Mesendoderm (in vitro differentiated cells): Measurements from ENCODE around the gene KCNK7.

Experiments used
- DNase-seq: peaks from one replicate; pipeline ENCODE4 v3.0.0; 2013
- H2AK5ac ChIP-seq: 2 replicates; pipeline ENCODE4 v1.6.1; 2013; ENCODE audit warnings: low read length, inconsistent platforms
- H2BK120ac ChIP-seq: 2 replicates; pipeline ENCODE4 v1.6.1; 2013; ENCODE audit warnings: low read depth, mild to moderate bottlenecking, low read length, moderate library complexity, mixed read lengths
- H2BK15ac ChIP-seq: replicated peaks from 2 replicates; pipeline ENCODE4 v1.6.1; 2013; ENCODE audit warnings: low read depth, mild to moderate bottlenecking, moderate library complexity
- H2BK5ac ChIP-seq: 2 replicates; pipeline ENCODE4 v1.6.1; 2013; ENCODE audit warnings: low read length, inconsistent platforms
- H3K18ac ChIP-seq: 2 replicates; pipeline ENCODE4 v1.6.1; 2013; ENCODE audit warnings: mild to moderate bottlenecking, low read length, mixed read lengths
- H3K23ac ChIP-seq: one replicate; pipeline ENCODE4 v1.6.1; 2013; ENCODE audit warnings: low read length
- H3K27ac ChIP-seq: 2 replicates; pipeline ENCODE4 v1.5.1; 2013; ENCODE audit warnings: low read depth, mild to moderate bottlenecking, inconsistent platforms, low read length, moderate library complexity
- H3K27me3 ChIP-seq: 2 replicates; pipeline ENCODE4 v1.6.1; 2013; ENCODE audit warnings: low read length, control low read depth, mild to moderate bottlenecking, inconsistent platforms; ENCODE audit not compliant: insufficient read depth, poor library complexity
- H3K36me3 ChIP-seq: 2 replicates; pipeline ENCODE4 v1.6.1; 2013; ENCODE audit warnings: low read length, inconsistent platforms; ENCODE audit not compliant: control insufficient read depth, insufficient read depth
- H3K4ac ChIP-seq: one replicate; pipeline ENCODE4 v1.6.1; 2013; ENCODE audit warnings: low read depth, mild to moderate bottlenecking, low read length, moderate library complexity
- H3K4me1 ChIP-seq: 2 replicates; pipeline ENCODE4 v1.6.1; 2013; ENCODE audit warnings: low read depth, low read length, inconsistent platforms; ENCODE audit not compliant: control insufficient read depth
- H3K4me2 ChIP-seq: 2 replicates; pipeline ENCODE4 v1.6.1; 2013; ENCODE audit warnings: low read length
- H3K4me3 ChIP-seq: 2 replicates; pipeline ENCODE4 v1.5.1; 2013; ENCODE audit warnings: mild to moderate bottlenecking, low read length
- H3K56ac ChIP-seq: one replicate; pipeline ENCODE4 v1.6.1; 2013; ENCODE audit warnings: low read length
- H3K79me1 ChIP-seq: 2 replicates; pipeline ENCODE4 v1.6.1; 2013; ENCODE audit warnings: low read length, inconsistent platforms
- H3K79me2 ChIP-seq: 2 replicates; pipeline ENCODE4 v1.6.1; 2013; ENCODE audit warnings: mild to moderate bottlenecking, low read length; ENCODE audit not compliant: control insufficient read depth, insufficient read depth
- H3K9ac ChIP-seq: 2 replicates; pipeline ENCODE4 v1.6.1; 2013; ENCODE audit warnings: low read length, inconsistent platforms
- H4K5ac ChIP-seq: one replicate; pipeline ENCODE4 v1.6.1; 2013; ENCODE audit warnings: low read length
- H4K8ac ChIP-seq: one replicate; pipeline ENCODE4 v1.6.1; 2013; ENCODE audit warnings: low read depth, mild to moderate bottlenecking, control low read depth, low read length, moderate library complexity
- WGBS: extraction: QIAGEN DNeasy Blood & Tissue Kit; methylation state at CpG from one replicate; pipeline ENCODE4 v1.1.7; 2013; ENCODE audit warnings: low lambda C conversion rate, missing lambda C conversion rate; ENCODE audit not compliant: insufficient coverage; ENCODE audit errors: extremely low coverage; 5-methylcytosine and 5-hydroxymethylcytosine counted together

Gene KCNK7

GRCh38 chr11:65562020-65562419 is 33.6 kb downstream of the KCNK7 start:
- Histone ChIP-seq H4K5ac (no peak overlapping the region), H3K4me3 (no peak overlapping the region), H3K79me1 (no peaks in the 10 kb centered on the region), H2BK120ac (no peak overlapping the region), H3K23ac (no peak overlapping the region), H4K8ac (no peak overlapping the region), H3K27ac (no peak overlapping the region), H2BK5ac (no peak overlapping the region), H3K18ac (no peak overlapping the region), H3K4ac (no peak overlapping the region), H2AK5ac (no peak overlapping the region), H3K4me1 (peaks cover 9% of the 10 kb centered on the region), H3K27me3 (no peaks in the 10 kb centered on the region), H2BK15ac (no peak overlapping the region), H3K9ac (no peak overlapping the region), H3K4me2 (no peak overlapping the region), H3K79me2 (no peaks in the 10 kb centered on the region), H3K56ac (no peak overlapping the region), H3K36me3 (no peaks in the 10 kb centered on the region)
- WGBS, result no CpG with 5 or more reads among the region's 7 CpGs
- no peak for DNase-seq

- H3K56ac ChIP-seq, result peak overlapping the region; percentile 46
- H3K79me1 ChIP-seq, result no peaks in the 10 kb centered on the region
- H3K4me1 ChIP-seq, result peaks cover 9% of the 10 kb centered on the region
- H4K5ac ChIP-seq, result no peak overlapping the region
- no peaks in the 10 kb centered on the region for H3K27me3 ChIP-seq
- no peaks in the 10 kb centered on the region for H3K79me2 ChIP-seq
- no peak overlapping the region for H3K4me3 ChIP-seq
- no CpG with 5 or more reads among the region's 15 CpGs for WGBS
- no peak overlapping the region for H4K8ac ChIP-seq
- H3K4me2 ChIP-seq, result no peak overlapping the region
- H2BK120ac ChIP-seq, result no peak overlapping the region
- no peak overlapping the region for H3K18ac ChIP-seq
- H3K36me3 ChIP-seq, result no peaks in the 10 kb centered on the region
- no peak overlapping the region for H2AK5ac ChIP-seq
- H2BK15ac ChIP-seq, result no peak overlapping the region
- H3K9ac ChIP-seq, result peak overlapping the region; percentile 35
- no peak overlapping the region for H2BK5ac ChIP-seq
- H3K27ac ChIP-seq, result no peak overlapping the region
- H3K23ac ChIP-seq, result no peak overlapping the region
- H3K4ac ChIP-seq, result no peak overlapping the region
- DNase-seq, result peak; percentile 63
Measured at GRCh38 chr11:65560555-65561418, 34.8 kb downstream of the KCNK7 start.

- WGBS, result no CpG with 5 or more reads among the region's 5 CpGs
- Histone ChIP-seq H3K4me3 (no peak overlapping the region), H3K4ac (no peak overlapping the region), H3K36me3 (no peaks in the 10 kb centered on the region), H3K4me1 (peaks cover 9% of the 10 kb centered on the region), H3K23ac (no peak overlapping the region), H3K79me2 (no peaks in the 10 kb centered on the region), H2BK120ac (no peak overlapping the region), H2BK5ac (no peak overlapping the region), H3K56ac (peak overlapping the region; percentile 46), H4K8ac (no peak overlapping the region), H3K9ac (peak overlapping the region; percentile 35), H3K18ac (no peak overlapping the region), H3K27ac (no peak overlapping the region), H3K79me1 (no peaks in the 10 kb centered on the region), H2AK5ac (no peak overlapping the region), H2BK15ac (no peak overlapping the region), H4K5ac (no peak overlapping the region), H3K27me3 (no peaks in the 10 kb centered on the region), H3K4me2 (no peak overlapping the region)
- DNase-seq, result peak; percentile 82
Measured at GRCh38 chr11:65559951-65560537, 35.6 kb downstream of the KCNK7 start.

GRCh38 chr11:65559535-65559934 is 36.1 kb downstream of the KCNK7 start:
- no peak for DNase-seq
- H2BK15ac ChIP-seq, result no peak overlapping the region
- no peak overlapping the region for H2AK5ac ChIP-seq
- H4K5ac ChIP-seq, result no peak overlapping the region
- no peak overlapping the region for H2BK5ac ChIP-seq
- H3K36me3 ChIP-seq, result no peaks in the 10 kb centered on the region
- H3K79me1 ChIP-seq, result no peaks in the 10 kb centered on the region
- WGBS, result no CpG with 5 or more reads among the region's 5 CpGs
- no peak overlapping the region for H3K4ac ChIP-seq
- H3K4me1 ChIP-seq, result peaks cover 9% of the 10 kb centered on the region
- no peak overlapping the region for H2BK120ac ChIP-seq
- no peak overlapping the region for H3K27ac ChIP-seq
- no peaks in the 10 kb centered on the region for H3K79me2 ChIP-seq
- no peak overlapping the region for H3K18ac ChIP-seq
- no peak overlapping the region for H3K9ac ChIP-seq
- H3K56ac ChIP-seq, result no peak overlapping the region
- H3K4me3 ChIP-seq, result no peak overlapping the region
- no peaks in the 10 kb centered on the region for H3K27me3 ChIP-seq
- H3K23ac ChIP-seq, result no peak overlapping the region
- H4K8ac ChIP-seq, result no peak overlapping the region
- no peak overlapping the region for H3K4me2 ChIP-seq

- Histone ChIP-seq H3K9ac (peak overlapping the region; percentile 81), H2AK5ac (peak overlapping the region; percentile 49), H3K4ac (peak overlapping the region; percentile 60), H4K5ac (peak overlapping the region; percentile 87), H2BK5ac (no peak overlapping the region), H3K79me1 (no peaks in the 10 kb centered on the region), H3K18ac (peak overlapping the region; percentile 89), H3K36me3 (no peaks in the 10 kb centered on the region), H3K27me3 (no peaks in the 10 kb centered on the region), H2BK120ac (no peak overlapping the region), H3K4me2 (peak overlapping the region; percentile 50), H3K79me2 (no peaks in the 10 kb centered on the region), H3K23ac (no peak overlapping the region), H3K27ac (peak overlapping the region; percentile 38), H3K4me1 (peaks cover 9% of the 10 kb centered on the region), H2BK15ac (no peak overlapping the region), H3K4me3 (no peak overlapping the region), H4K8ac (no peak overlapping the region), H3K56ac (peak overlapping the region; percentile 94)
- no peak for DNase-seq
- no CpG with 5 or more reads among the region's 19 CpGs for WGBS
Measured at GRCh38 chr11:65558930-65559509, 36.6 kb downstream of the KCNK7 start.
